SK-N-SH treated with all-trans-retinoic acid at 6 μM for 48 hours (cell line): ENCODE data around the gene EVC.

Source experiments
- ATAC-seq: fragments of 200-7000 bp; cut with Tn5 transposase; 3 replicates; pipeline ENCODE4 v1.9.1; 2020; ENCODE audit warnings: mild to moderate bottlenecking, moderate library complexity
- ARNTL ChIP-seq: fragments of 450-650 bp; formaldehyde crosslinking; IDR thresholded peaks from 2 replicates; pipeline ENCODE4 v1.5.0; 2020; ENCODE audit warnings: low read depth, mild to moderate bottlenecking, moderate library complexity, borderline replicate concordance
- BACH2 ChIP-seq: fragments of 250-450 bp; sonication (Bioruptor Pico); IDR thresholded peaks from 2 replicates; pipeline ENCODE4 v1.9.0; 2021; ENCODE audit warnings: mild to moderate bottlenecking, borderline replicate concordance
- CREB5 ChIP-seq: fragments of 250-450 bp; sonication (Bioruptor Pico); IDR thresholded peaks from 2 replicates; pipeline ENCODE4 v1.5.1; 2020; ENCODE audit warnings: low read depth, mild to moderate bottlenecking, moderate library complexity
- CSDC2 ChIP-seq: fragments of 250-450 bp; sonication (Bioruptor Pico); IDR thresholded peaks from 2 replicates; pipeline ENCODE4 v1.5.0; 2020; ENCODE audit warnings: mild to moderate bottlenecking, moderate library complexity
- ESRRG ChIP-seq: fragments of 250-450 bp; sonication (Bioruptor Pico); IDR thresholded peaks from 2 replicates; pipeline ENCODE4 v1.6.1; 2021; ENCODE audit warnings: mild to moderate bottlenecking
- ISL1 ChIP-seq: fragments of 250-450 bp; sonication (Bioruptor Pico); IDR thresholded peaks from 2 replicates; pipeline ENCODE4 v2.1.2; 2022; ENCODE audit warnings: mild to moderate bottlenecking, moderate library complexity
- OSR1 ChIP-seq: fragments of 250-450 bp; sonication (Bioruptor Pico); IDR thresholded peaks from 2 replicates; pipeline ENCODE4 v1.8.0; 2022; ENCODE audit warnings: moderate library complexity, mild to moderate bottlenecking, inconsistent platforms
- PATZ1 ChIP-seq: fragments of 250-450 bp; sonication (Bioruptor Pico); IDR thresholded peaks from 2 replicates; pipeline ENCODE4 v1.8.0; 2020; ENCODE audit warnings: mild to moderate bottlenecking, moderate library complexity, borderline replicate concordance
- POU6F1 ChIP-seq: fragments of 250-450 bp; sonication (Bioruptor Pico); IDR thresholded peaks from 2 replicates; pipeline ENCODE4 v1.8.0; 2021; ENCODE audit warnings: low read depth, mild to moderate bottlenecking, moderate library complexity, borderline replicate concordance
- PPARA ChIP-seq: fragments of 250-450 bp; sonication (Bioruptor Pico); IDR thresholded peaks from 2 replicates; pipeline ENCODE4 v1.5.0; 2020; ENCODE audit warnings: mild to moderate bottlenecking, borderline replicate concordance
- TCF4 ChIP-seq: fragments of 250-450 bp; sonication (Bioruptor Pico); IDR thresholded peaks from 2 replicates; pipeline ENCODE4 v1.8.0; 2021; ENCODE audit warnings: mild to moderate bottlenecking, moderate library complexity, borderline replicate concordance
- TOX ChIP-seq: fragments of 250-450 bp; sonication (Bioruptor Pico); IDR thresholded peaks from 2 replicates; pipeline ENCODE4 v1.8.0; 2021; ENCODE audit warnings: mild to moderate bottlenecking, moderate library complexity, borderline replicate concordance
- ZC3H10 ChIP-seq: fragments of 250-450 bp; sonication (Bioruptor Pico); IDR thresholded peaks from 2 replicates; pipeline ENCODE4 v1.5.1; 2021; ENCODE audit warnings: mild to moderate bottlenecking, moderate library complexity
- ZFP3 ChIP-seq: fragments of 250-450 bp; sonication (Bioruptor Pico); IDR thresholded peaks from 2 replicates; pipeline ENCODE4 v1.5.0; 2020; ENCODE audit warnings: mild to moderate bottlenecking, moderate library complexity
- ZNF565 ChIP-seq: fragments of 450-650 bp; formaldehyde crosslinking; conservative IDR thresholded peaks from 2 replicates; pipeline ENCODE4 v1.5.0; 2020; ENCODE audit warnings: low read depth, mild to moderate bottlenecking, moderate library complexity
- ZNF70 ChIP-seq: fragments of 450-650 bp; formaldehyde crosslinking; IDR thresholded peaks from 2 replicates; pipeline ENCODE4 v1.5.0; 2020; ENCODE audit warnings: mild to moderate bottlenecking, moderate library complexity
- ZNF8 ChIP-seq: fragments of 450-650 bp; formaldehyde crosslinking; IDR thresholded peaks from 2 replicates; pipeline ENCODE4 v1.5.0; 2020; ENCODE audit warnings: mild to moderate bottlenecking, moderate library complexity
- TF ChIP-seq, protein P1 (sequence below): fragments of 250-450 bp; sonication (Bioruptor Pico); IDR thresholded peaks from 2 replicates; pipeline ENCODE4 v1.5.1; 2021; ENCODE audit warnings: mild to moderate bottlenecking, moderate library complexity
- TF ChIP-seq, protein P2 (sequence below): fragments of 250-450 bp; sonication (Bioruptor Pico); IDR thresholded peaks from 2 replicates; pipeline ENCODE4 v1.5.0; 2020; ENCODE audit warnings: mild to moderate bottlenecking, moderate library complexity

EVC gene

DNA sequence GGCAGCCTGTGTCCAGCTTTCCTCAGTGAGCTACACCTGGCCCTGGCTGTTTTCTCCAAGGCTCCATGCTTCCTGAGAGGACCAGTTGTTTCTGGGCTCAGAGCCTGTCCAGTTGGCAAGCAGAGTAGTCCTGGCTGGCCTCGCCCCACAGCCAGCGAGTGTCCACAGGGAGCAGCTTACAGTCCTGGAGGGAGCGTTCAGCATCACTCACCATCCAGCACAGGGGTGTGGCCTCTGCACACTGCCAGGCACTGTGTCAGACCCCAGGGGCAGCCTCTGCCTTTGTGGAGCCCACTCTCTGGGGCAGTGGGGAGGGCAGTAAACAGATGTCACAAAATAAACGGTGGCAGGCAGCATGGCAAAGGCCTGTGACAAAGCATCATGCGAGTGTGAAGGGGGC is 23.9 kb downstream of the EVC start (continued):
- TF ChIP-seq, protein P1, sequence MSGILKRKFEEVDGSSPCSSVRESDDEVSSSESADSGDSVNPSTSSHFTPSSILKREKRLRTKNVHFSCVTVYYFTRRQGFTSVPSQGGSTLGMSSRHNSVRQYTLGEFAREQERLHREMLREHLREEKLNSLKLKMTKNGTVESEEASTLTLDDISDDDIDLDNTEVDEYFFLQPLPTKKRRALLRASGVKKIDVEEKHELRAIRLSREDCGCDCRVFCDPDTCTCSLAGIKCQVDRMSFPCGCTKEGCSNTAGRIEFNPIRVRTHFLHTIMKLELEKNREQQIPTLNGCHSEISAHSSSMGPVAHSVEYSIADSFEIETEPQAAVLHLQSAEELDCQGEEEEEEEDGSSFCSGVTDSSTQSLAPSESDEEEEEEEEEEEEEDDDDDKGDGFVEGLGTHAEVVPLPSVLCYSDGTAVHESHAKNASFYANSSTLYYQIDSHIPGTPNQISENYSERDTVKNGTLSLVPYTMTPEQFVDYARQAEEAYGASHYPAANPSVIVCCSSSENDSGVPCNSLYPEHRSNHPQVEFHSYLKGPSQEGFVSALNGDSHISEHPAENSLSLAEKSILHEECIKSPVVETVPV (CRISPR knock-in tag): no peak
- TF ChIP-seq ZNF70 (CRISPR knock-in tag) (no peak), ISL1 (CRISPR knock-in tag) (no peak), CSDC2 (CRISPR knock-in tag) (no peak), ZNF8 (CRISPR knock-in tag) (no peak), PATZ1 (CRISPR knock-in tag) (no peak), CREB5 (no peak), ZC3H10 (CRISPR knock-in tag) (no peak), ARNTL (CRISPR knock-in tag) (no peak), TOX (CRISPR knock-in tag) (no peak), OSR1 (no peak)

- TF ChIP-seq ESRRG (CRISPR knock-in tag): no peak
- TF ChIP-seq ZFP3 (CRISPR knock-in tag): no peak
- TF ChIP-seq CREB5: no peak
- TF ChIP-seq, protein P2, sequence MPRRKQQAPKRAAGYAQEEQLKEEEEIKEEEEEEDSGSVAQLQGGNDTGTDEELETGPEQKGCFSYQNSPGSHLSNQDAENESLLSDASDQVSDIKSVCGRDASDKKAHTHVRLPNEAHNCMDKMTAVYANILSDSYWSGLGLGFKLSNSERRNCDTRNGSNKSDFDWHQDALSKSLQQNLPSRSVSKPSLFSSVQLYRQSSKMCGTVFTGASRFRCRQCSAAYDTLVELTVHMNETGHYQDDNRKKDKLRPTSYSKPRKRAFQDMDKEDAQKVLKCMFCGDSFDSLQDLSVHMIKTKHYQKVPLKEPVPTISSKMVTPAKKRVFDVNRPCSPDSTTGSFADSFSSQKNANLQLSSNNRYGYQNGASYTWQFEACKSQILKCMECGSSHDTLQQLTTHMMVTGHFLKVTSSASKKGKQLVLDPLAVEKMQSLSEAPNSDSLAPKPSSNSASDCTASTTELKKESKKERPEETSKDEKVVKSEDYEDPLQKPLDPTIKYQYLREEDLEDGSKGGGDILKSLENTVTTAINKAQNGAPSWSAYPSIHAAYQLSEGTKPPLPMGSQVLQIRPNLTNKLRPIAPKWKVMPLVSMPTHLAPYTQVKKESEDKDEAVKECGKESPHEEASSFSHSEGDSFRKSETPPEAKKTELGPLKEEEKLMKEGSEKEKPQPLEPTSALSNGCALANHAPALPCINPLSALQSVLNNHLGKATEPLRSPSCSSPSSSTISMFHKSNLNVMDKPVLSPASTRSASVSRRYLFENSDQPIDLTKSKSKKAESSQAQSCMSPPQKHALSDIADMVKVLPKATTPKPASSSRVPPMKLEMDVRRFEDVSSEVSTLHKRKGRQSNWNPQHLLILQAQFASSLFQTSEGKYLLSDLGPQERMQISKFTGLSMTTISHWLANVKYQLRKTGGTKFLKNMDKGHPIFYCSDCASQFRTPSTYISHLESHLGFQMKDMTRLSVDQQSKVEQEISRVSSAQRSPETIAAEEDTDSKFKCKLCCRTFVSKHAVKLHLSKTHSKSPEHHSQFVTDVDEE: no peak
- TF ChIP-seq BACH2 (CRISPR knock-in tag): no peak
- no peak for TF ChIP-seq ZNF565 (CRISPR knock-in tag)
- TF ChIP-seq TCF4 (CRISPR knock-in tag): no peak
- TF ChIP-seq, protein P1 (CRISPR knock-in tag): no peak
- TF ChIP-seq OSR1: no peak
- no peak for TF ChIP-seq CSDC2 (CRISPR knock-in tag)
- no peak for TF ChIP-seq ZNF8 (CRISPR knock-in tag)
- TF ChIP-seq PPARA (CRISPR knock-in tag): no peak
- TF ChIP-seq TOX (CRISPR knock-in tag): no peak
- TF ChIP-seq ZNF70 (CRISPR knock-in tag): no peak
- TF ChIP-seq POU6F1 (CRISPR knock-in tag): no peak
- no peak for TF ChIP-seq ISL1 (CRISPR knock-in tag)
- no peak for ATAC-seq
Measured at GRCh38 chr4:5735463-5735862, 24.5 kb downstream of the EVC start.
